Retina (tissue), 1 donor: ENCODE results near the gene RBMS3.

Experiments used
- DNase-seq: peaks from one replicate; pipeline ENCODE4 v3.0.0-alpha.2; 2016

Gene RBMS3

DNA sequence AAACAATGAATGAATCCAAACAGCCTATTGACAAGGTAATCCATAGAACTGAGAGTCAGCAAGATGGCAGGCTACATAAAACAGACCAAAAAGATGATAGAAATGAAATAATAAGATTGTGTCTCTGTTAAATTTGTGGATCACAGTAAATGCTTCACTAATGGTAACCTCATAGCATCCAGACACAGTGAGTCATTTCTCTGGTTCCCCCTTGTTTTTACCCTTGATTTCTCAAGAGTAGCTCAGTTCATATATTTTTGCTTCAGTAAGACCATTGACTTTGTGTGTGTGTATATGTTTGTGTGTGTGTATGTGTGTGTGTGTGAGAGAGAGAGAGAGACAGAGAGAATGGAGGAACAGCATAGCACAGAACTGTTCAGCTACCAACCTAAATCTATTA lies 546.9 kb downstream of the RBMS3 start:
- DNase-seq, result no peak

DNA sequence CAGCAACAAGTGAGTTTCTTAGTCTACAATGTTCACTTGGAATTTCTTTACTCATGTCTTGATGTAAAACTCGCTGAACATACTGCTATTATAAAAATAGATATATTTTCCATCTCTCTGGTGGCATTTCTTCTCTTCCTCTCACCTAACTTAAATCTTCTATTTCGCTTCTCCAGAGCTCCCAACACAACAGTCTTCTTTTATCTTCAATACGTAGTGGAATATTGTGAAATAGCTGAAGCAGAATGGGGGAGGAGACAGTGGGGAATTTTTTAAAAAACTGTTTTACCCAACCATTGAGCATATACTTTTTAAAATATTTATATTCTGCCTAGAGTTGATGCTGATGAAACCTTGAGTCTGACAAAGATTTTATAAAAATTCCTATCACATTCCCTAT lies 548.5 kb downstream of the RBMS3 start:
- no peak for DNase-seq

DNA sequence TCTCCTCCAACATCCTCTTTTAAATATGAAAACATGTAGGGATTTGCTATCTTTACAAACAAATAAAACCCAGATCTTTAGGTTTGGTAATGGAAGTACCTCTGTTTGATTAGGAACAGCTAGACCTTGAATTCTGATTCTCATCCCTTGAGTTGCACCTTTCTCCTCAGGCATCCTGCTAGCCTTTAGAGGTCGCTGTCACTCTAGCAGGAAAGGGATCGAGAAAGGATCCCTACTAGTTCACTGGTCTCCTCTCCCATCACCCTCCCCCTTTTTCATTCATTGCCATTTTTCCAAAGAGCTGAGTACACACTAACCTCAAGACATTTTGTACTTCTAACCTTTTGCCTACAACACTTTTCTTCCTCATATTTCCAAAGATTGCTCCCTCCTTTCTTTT lies 569.8 kb downstream of the RBMS3 start:
- DNase-seq, result no peak

DNA sequence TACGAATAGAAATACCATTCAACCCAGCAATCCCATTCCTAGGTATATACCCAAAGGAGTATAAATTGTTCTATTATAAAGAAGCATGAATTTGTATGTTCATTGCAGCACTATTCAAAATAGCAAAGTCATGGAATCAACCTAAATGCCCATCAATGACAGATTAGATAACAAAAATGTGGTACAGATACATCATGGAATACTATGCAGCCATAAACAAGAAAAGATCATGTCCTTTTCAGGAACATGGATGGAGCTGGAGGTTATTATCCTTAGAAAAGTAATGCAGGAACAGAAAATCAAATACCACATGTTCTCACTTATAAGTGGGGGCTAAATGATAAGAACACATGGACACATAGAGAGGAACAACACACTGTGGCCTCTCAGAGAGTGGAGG lies 571.9 kb downstream of the RBMS3 start:
- DNase-seq, result no peak

DNA sequence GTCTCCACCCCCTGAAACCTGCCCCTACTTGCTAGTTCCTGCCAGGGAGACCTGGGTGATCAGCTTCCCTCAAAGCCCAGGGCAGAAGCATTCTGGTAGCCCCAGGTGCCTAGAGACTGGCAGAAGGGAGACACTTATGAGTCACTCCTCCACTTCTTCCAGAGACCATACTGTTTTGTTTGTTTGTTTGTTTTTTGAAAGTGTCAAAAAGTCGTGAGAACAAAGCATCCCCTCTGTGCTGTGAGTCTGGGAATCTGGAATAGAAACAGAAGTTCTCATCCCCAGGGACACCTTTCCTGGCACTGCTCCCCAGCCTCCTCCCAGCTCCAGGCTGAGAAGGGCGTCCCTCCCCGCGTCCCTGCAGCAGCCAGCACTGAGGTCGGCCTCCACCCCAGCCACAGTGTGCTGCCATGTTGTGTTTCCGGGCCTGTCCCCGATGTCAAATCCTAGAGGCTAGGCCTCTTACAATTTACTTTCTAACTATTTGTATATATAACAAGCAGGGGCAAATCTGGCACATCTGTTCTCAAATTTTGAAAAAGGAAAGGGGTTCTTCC lies 573.0 kb downstream of the RBMS3 start:
- DNase-seq, result no peak

DNA sequence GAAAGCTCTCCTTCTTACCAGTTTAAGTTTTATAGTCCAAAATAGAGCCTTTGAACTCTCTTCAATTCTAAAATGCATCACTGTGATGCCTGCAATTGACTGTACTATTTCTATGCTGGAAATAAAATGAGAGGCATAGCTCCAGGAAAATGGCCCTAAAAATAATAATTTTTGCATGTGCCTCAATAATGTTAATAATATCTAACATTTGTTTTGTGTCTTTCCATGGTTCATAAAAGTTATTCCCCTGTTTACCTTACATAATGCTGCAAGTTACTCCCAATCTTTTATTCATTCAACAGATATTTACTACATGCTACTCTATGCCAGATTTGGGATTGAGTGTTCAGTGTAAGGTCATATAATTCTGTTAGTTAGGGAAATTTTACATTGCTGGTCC lies 574.0 kb downstream of the RBMS3 start:
- no peak for DNase-seq

DNA sequence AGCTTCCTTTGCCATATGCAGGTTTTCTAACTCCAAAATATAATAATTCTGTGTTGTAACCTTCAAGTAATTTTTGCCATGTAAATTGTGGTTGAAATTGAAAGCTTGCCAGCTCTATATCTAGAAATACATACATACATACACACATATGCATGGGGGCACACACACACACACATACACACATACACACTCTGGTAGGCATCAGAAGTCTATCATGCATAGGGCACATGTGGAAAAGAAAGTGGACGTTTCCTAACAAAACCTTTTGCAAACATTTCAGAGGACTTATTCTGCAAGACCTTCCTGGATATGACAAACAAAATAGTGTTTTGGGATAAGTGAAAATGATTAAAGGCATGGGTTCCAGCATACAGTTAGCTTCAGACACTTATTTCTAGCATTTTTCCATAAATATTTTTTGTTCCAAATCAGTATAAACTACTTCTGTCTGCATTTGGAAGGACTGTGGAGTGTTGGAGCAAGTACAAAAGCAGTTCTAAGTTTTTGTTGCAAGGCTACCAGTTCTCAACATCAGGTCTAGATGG lies 578.9 kb downstream of the RBMS3 start:
- DNase-seq, result no peak

DNA sequence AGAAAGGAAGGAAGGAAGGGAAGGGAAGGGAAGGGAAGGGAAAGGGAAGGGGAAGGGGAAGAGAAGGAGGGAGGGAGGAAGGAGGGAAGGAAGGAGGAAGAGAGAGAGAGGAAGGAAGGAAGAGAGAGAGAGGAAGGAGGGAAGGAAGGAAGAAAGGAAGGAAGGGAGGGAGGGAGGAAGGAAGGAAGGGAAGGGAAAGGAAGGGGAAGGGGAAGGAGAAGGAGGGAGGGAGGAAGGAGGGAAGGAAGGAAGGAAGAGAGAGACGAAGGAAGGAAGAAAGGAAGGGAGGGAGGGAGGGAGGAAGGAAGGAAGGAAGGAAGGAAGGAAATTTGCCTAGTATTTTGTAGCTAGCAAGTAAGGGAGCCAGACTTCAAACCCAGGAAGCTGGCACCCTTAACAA lies 583.9 kb downstream of the RBMS3 start:
- no peak for DNase-seq

DNA sequence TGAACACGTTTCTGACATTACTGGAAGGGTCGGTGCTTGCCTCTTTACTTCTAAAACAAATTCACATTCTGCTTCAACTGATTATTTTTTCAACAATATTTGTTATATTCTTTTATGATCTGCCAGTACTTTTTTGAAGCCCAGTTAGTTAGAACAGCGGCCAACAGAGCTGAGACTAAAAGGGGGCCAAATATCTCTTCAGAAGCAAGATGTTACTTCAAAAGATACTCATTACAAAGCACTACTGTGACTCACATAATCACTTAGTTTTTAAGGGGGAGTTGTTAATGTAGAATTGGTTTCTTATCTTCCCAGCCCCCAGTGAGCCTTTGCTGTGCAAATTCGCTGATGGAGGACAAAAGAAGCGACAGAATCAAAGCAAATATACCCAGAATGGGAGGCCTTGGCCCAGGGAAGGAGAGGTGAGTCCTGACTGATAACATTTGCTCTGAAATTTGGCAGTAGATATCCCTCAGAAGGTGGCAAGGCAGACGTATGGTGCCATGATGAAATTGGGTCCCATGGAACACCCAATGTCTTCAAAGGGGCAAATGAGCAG lies 587.8 kb downstream of the RBMS3 start:
- no peak for DNase-seq

DNA sequence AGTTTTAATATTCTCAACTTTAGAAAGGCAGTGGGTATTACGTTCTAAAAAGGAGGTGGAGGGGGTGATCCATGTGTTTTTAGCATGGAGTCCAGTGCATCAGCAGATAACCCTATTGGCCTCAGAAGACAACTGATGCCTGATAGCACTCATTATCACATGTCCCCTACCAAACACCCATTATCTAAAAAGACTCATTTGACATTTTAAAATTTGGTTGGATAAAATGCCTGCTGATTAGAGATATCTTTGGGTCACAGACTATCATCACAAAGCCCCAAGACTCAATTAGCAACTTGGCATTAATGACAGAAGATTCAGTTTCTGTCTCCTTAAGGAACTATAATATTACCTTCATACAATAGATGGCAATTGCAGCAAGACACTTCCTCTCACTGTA lies 589.3 kb downstream of the RBMS3 start:
- no peak for DNase-seq

DNA sequence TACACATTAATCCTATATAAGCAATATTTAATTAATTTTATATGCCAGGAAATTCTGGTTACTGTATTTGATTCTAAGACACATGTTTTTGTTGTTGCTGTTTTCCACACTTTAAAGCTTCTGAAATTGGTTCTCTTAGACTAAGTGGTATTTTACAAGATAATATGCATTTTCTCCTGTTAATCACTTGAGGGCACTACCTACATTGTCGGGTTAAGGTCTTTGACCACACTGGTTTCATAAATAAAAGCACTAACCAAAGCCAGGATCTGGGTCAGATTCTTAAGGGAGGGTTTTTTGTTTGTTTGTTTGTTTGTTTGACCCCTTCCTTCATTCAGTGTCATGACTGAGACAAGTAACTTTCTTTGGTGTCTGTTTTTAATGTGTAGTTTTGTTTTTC lies 590.2 kb downstream of the RBMS3 start:
- DNase-seq, result no peak

DNA sequence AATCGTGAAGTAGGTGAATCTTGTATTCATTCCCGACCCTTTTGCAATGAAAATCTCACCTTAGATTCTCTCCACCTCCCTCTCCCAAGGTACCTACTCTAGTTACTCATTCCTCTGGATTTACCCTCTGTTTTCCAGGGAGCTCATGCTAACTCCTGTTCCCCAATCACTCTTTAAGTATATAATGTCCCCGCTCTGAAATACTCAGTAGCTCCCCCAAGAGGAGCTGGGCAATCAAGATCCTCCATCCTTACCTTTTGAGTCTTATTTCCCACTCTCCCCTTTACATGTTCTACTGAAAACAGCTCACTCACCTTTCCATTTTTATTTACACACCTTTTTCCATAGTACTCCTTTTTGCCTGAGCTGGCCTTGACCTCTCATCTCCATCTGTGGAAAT lies 599.9 kb downstream of the RBMS3 start:
- no peak for DNase-seq

DNA sequence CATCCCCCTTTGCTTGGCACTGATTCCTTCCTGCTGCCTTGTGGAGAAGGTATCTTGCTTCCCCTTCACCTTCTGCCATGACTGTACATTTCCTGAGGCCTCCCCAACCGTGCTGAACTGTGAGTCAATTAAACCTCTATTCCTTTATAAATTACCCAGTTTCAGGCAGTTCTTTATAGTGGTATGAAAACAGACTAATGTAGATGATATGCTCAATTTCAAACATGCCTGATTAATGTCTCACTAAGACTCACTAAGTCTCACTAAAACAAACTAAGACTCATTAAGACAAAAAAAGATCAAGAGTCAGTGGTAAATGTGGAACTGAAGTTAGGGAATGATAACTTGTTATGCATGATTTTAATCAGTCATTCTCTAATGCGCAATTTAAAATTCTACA lies 606.6 kb downstream of the RBMS3 start:
- no peak for DNase-seq

DNA sequence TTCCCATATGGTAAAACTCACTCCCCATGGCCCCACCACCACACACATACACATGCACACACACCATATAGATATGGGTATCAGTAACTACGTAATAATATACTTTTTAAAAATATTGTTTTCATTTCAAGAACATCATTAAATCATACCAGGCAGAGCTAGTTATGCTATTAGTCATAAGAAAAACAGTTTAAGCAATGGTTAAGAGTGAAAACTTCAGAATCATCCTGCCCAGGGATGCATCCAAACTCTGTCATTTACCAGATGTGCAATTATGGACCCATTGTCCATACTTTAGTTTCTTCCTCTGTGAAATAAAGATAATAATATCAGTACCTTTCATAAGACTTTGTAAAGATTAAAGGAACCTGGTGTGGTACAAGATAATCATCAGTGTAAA lies 608.3 kb downstream of the RBMS3 start:
- no peak for DNase-seq

DNA sequence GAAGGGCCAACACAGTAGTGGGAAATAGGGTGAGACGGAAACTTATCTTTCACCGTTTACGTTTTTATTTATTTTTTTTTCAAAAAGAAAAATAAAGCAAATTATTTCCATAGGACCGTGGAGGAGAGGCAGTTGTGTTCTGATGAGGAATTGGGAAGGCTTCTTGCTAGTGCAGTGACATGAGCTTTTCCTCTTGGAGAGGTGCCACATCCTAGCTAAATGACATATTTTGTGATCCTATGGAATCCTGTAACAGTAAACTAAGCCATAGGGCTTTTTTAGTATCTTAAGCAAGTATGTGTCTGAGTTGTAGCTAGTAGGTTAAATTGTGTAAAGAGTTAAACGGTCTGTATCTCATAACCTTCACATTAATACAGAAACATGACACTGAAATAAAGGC lies 609.9 kb downstream of the RBMS3 start:
- no peak for DNase-seq

DNA sequence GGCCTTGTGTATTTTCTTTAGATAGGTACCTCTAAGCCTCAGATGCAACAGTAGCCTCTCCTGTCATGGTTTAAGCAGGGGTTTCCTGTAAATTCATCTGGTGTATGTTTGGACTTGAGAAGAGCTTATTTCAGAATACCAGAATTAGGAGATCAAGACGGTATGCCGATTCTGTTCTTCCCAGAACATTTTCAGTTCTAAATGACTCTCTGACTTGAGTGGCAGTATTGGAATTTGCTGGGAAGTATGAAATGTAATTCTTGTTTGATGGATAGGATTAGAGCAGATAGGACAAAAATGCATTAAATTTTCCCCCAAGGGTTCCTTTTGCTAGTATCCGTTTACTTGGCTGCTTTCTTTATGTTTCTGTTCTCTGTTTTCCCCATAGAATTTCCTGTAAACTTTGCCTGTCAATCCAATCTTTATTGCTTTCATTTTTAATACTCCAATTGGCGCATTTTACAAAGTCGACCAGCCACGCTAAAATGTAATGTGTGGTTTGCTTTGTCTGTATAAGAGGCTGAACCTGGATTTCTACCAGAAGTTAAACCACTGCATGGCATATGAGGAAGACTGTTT lies 612.2 kb downstream of the RBMS3 start:
- peak; percentile 12 for DNase-seq

DNA sequence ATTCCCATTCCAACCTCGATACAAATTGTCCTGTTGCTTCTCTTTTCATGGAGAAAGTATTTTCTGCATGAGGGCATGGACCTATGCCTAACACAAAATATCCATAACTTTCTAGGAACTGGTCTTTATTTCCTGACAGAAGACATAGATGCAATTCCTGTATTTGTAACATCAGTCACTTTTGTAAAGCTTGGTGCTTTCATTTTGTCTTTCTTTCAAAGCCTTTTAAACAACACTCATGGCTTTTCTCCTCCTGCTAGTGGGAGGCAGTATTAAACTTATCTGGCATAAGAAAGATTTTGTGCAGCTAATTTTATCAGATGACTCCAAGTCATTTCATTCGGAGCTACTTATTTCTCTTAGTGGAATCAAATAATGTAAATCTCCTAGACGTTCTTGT lies 616.0 kb downstream of the RBMS3 start:
- DNase-seq, result no peak

DNA sequence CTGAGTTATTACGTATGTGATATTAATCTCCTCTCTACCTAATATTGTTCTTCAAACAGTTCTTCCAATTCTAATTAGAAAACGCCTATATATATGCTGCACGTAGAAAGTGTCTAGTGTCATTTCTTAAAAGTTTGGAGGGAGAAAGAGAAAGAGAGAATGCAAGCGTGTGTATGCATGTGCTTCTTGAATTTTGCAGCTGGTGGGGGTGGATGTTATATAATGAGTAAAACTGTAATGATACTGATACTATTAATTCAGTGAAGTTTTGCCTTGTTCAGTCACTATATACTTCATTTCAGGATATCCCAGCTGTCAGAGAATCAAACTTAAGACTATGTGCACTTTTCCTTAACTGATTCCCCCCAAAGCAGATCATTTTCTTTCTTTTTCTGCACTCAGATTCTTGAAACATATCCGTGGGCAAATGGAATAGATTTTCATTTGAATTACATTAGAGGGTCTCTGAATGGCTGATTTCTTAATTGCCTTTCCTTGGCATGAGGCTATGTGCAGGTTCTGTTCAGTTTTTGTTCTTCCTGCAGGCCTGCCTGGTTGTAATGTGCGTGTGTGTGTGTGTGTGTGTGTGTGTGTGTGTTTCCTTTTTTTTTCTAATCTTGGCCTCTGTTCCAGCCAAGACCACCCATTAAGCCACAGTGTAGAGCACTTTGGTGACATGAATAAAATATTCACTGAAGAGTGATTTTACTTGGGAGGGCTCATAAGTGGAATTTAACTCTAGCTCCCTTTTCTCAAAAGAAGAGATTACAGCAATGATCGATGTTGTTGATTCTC lies 617.5 kb downstream of the RBMS3 start:
- peak; percentile 25 for DNase-seq

DNA sequence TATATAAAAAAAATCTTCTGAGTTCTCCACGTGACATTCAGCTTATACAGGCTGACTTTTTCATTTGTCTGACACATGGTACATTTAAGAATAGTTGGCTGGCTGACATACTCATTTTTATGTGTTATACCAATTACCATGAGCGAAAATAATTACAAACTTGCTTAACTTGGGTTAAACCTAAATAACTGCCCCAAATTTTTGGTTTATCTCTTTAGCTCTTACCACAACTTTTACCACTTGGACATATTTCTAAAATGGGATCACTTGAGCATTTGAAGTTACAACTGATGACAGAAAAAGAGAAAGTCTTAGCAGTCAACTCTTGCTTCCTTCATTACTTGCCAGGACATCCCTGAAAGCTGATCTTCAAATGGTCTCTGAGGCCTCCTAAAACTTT lies 618.1 kb downstream of the RBMS3 start:
- no peak for DNase-seq

DNA sequence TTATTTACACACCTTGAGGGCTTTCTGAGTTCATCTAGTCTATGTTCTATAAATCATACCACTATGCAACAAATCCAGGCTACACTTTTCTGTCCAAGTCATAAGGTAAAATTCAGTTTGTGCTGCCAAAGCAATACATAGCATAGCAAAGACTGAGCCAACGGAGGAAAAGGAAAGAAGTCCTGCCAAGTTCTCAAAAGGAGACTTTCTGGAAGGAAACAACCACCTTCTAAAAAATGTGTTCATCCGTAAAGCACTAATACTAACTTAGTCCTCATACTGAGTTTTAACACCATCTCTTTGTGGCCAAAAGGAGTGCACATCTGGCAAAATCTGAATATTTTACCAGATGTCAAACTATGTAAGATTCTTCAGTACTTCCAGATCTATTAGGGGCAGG lies 620.2 kb downstream of the RBMS3 start:
- no peak for DNase-seq

DNA sequence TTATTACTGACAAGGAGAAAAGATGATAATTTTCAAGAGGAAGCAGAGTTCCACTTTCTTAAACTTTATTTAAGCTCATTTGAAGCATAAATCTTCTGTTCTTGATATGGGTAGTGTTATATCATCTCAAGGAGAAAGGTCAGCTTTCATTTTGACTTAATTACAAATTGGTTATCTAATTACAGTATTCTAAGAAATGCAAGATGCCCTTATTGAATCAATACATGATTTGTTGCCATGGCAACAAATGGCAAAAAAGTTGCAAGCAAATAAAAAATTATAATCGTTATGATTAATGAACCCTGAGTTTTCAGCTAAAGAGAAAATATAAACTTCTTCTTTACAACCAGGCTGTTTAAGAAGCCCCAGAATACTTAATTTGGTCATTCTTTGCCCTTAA lies 622.7 kb downstream of the RBMS3 start:
- no peak for DNase-seq

DNA sequence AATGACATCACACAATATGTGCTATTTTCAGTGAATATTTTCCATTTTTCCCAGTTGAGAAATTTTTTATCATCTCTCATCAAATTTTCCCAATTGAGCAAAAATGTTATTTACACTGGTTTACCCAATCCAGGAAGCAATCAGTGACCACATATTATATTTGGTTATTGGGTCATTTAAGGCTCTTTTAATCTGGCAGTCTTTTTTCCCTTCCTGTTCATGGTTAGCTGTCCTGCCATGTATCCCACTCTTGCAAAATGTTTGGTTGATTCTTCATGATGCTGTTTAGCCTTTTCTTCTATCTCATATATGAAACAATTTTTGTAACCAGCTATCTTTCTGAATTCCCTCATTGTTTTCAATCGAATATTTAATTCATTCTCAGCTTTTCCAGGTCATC lies 626.0 kb downstream of the RBMS3 start:
- no peak for DNase-seq

DNA sequence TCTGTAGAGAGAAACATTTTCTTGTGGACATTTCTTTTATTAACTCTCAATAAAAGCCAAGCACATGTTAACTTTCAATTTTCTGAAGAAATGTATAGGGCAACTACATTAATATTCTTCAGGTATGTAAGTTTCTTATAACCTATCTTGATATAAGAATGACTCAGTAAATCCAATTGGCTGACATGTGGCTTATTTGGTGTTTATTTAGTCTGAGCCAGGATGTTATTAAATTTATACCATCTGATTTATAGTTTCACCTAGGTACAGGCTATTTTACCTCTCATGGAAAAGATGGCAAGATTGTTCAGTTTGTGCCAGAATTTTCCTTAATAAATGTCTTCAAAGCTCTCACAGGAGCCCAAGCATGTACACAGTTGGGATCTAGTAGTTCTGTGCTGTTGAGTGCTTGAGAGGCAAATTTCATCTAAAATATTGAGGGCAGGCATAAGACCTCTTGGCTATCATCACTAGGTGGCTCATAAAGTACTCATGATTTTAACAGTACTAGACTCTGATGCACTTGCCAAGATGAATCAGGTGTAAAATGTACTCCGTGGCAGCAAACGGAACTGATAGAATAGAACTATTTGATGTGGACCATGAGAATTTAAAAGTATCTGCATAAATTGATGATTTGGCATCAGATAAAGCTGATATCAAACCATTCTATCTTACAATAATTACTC lies 631.9 kb downstream of the RBMS3 start:
- no peak for DNase-seq
